Iris pigment epithelial cell (primary cell): ENCODE data around the gene MAPK11.
"Not testable (repeated sequence)": the region's sequence is repeated elsewhere in the genome, so short reads cannot be mapped to it uniquely, and the experiment has no call there.

ENCODE experiments used
- DNase-seq: peaks from one replicate; pipeline ENCODE4 v3.0.0-alpha.2; 2011; ENCODE audit warnings: low read depth

MAPK11 gene

DNA sequence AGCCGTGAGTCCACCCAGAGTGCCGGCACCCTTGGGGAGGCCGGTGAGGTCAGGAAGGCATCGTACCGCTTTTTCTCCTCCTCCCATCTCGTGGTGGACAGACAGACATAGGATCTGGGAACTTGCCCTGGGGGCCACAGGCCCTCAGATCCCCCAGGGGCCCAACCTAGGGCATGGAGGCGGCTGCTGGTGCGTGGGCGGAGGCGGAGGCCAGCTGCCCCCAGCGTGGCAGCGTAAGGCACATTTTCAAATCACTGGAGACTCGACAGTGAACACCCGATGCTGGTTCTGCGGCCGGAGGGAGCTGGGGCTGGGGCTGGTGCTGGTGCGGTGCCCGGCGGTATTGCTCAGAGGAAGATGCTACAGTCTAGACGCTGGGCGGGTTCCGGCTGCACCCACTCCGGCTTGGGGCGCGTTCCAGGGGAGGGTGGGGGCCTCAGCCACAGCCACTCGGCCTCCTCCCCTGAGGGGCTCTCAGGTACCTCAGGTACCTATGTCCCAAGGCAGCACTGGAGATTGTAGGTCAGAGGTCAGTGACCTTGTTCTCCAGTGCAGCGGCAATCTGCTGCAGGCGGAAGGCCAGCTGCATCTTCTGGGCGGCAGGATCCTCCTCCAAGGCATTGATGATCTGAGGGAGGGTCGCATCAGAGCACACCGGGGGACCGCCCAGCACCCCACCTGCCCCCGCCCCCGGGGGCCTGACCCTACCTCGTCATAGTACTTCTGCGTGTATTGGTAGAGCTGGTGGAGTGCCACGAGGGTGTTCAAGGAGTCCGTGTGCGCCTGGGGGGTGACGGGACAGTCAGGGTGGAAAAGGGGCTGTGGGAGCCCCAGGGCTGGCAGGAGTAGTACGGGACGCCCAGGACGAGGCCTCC is 5.2 kb upstream of the MAPK11 start:
- DNase-seq, result no peak

DNA sequence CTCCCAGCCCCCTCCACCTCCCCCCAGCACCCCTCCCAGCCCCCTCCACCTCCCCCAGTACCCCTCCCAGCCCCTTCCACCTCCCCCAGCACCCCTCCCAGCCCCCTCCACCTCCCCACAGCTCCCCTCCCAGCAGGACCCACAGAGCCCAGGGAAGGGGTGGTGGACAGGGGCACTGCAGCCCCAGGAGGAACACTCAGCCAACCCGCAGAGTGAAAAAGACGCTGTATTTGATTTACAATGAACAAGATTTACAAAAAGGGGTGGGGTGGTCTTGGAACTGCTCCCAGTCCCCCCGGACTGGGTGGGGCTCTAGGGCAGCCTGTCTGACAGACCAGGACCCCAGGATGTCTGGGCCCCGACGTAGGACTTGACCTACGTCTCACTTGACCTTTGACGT is 4.6 kb upstream of the MAPK11 start:
- DNase-seq, result no peak

DNA sequence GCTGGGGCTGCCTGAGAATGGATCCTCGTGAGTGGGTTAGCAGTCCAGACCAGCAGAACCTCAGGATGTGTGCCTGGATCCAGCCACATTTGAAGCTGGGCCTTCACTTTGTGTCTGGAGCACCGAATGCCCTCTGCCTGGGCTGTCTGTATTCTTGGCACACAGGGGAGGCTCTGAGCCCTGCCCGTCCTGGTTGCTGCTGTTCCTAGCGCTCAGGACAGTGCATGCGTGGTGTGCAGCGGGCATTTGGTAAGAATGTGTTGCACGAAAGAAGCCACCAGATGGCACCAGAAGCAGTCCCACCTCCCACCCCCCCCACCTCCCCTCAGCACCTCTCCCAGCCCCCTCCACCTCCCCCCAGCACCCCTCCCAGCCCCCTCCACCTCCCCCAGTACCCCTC is 4.1 kb upstream of the MAPK11 start:
- peak; percentile 51 for DNase-seq

DNA sequence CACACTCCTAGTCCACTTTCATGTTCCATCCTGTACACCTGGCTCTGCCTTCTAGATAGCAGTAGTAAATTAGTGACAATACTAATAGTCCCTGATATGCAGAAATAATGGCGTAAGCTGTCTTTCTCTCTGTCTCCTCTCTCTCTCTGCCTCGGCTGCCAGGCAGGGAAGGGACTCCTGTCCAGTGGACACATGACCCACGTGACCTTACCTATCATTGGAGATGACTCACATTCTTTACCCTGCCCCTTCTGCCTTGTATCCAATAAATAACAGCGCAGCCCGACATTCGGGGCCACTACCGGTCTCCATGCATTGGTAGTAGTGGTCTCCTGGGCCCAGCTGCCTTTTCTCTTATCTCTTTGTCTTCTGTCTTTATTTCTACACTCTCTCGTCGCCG is 3.6 kb upstream of the MAPK11 start:
- not testable (repeated sequence) for DNase-seq

DNA sequence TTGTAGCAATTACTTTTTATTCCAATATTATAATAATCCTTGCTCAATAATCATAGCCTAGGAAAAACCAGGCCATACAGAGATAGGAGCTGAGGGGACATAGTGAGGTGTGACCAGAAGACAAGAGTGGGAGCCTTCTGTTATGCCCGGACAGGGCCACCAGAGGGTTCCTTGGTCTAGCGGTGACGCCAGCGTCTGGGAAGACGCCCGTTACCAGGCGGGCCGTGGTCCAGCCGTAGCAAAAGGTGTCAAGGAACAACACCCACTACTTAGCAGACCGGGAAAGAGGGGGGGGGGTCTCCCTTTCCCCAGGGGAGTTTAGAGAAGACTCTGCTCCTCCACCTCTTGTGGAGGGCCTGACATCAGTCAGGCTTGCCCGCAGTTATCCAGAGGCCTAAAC is 3.2 kb upstream of the MAPK11 start:
- not testable (repeated sequence) for DNase-seq

DNA sequence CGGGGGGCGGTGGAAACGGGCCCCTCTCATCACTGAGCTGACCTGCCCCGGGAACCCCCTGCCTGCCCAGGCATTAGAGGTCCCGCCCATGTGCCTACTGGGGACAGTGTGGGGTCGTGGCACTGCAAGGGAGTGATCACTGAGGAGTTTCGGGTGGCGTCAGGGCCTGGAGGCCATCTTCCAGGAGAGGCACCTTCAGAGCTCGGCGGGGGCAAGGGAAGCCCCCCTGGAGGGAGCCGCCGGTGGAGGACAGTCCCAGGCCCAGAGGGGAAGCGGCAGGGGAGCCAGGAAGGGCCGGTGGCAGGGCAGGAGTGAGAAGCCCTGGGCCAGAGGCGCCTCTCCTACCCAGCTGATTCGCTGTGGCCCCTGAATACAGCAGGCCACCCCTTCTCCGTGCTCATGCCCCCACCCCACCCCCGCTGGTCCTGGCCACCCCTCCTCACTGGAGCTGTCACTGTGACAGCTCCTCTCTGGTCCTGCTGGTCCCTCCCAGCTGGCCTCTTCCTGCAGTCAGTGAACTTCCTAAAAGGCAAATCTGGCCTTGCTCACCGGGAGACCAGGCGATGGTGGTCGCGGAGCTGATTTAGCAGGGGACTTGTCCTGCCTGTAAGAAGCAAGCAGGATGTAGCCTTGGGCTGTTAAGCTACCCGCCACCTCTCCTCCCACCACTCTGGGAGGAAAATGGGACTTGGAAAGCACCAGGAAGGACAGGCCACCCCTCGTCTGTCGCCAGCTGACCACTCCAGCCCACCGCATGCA is 2.0 kb upstream of the MAPK11 start:
- no peak for DNase-seq

DNA sequence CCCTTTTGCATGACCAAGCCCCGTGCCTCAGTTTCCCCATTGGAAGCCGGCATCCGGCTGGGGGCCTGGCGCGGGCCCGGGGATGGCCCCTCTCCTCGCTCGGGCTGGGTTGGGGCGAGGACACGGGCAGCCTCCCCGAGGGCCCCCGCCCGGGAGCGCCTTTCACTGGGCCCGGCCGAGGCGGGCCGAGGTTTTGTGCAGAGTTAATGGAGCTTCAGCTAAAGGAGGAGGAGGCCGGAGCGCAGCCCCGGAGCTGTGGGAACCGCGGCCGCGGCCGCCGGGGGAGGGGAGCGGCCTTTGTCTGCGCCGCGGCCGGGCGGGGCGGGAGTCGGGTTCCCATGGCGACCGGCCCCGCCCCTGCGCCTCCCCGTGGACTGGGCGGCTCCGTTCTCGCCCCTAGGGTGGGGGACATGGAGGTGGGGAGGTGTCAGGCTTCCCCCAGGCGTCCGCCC is 1.4 kb upstream of the MAPK11 start:
- DNase-seq, result peak; percentile 61

DNA sequence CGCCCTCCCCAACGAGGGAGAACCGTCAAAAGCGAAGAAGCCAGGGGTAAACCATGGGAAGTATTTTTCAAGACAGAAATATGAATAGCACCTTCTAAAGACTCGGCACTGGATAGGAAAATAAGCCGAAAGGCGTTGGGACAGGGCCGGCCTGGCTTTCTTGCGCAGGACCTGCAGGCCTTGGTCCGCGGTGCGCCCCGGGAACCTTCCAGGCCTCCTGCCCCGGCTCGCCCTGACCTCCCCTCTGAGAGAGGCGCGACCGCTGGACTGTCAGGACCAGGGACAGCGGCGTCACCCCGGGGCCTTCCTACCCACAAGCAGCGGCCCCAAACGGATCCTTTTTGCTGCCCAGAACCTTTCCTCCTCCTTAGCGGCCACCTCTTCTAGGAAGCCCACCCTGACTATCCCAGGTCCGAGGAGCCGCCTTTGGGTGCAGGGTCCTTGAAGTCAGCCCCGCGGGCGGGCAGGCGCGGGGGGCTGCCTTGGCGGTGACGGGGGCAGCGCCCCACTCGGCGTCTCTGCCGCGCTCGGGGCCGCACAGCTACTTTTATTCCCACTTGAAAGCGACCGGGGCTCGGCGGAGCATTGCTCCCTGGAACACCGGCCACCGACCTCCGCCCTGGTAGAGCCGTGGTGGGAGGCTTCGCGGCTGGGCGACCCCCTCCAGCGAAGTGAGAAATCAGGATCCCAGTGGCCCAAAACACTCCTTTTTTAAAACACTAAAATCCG is 650 bp upstream of the MAPK11 start:
- peak; percentile 71 for DNase-seq

DNA sequence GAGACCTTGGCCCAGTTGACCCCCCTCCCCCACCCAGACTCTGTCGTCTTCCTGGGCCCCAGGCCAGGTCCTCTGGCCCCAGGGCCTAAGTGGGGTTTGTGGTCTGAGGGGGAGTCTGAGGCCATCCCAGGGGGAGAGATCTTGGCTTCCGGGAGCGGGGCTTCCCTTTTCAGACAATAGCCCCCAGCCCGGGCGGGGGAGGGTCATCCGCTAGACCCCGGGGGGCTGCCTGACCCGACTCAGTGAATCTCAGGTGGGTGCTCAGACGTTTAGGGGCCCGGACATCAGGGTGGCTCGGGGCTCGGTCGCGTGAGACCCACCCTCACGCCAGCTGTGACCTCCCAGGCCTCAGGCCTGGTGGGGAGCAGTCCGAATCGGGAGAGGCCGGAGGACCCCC is 609 bp downstream of the MAPK11 start:
- no peak for DNase-seq

DNA sequence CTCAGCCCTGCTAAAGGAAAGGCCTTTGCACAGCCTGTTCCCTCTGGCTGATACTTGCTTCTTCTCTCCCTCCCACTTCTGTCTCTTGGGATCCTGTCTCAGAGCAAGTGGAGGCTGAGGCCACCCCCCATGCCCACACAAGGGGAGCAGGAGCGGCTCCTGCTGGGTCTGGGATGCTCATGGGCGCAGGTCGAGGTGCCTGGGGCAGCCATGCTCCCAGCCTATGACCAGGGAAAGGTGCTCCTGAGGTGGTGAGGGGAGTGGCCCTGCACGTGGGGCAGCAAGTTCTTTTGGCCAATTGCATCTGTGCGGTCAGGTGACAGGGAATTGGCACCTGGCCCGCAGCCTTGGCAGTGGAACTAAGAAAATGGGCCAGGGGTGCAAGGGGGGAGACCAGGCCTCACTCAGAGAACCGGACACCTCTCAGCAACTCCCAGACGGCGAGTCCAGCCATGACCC is 1.5 kb downstream of the MAPK11 start:
- no peak for DNase-seq

DNA sequence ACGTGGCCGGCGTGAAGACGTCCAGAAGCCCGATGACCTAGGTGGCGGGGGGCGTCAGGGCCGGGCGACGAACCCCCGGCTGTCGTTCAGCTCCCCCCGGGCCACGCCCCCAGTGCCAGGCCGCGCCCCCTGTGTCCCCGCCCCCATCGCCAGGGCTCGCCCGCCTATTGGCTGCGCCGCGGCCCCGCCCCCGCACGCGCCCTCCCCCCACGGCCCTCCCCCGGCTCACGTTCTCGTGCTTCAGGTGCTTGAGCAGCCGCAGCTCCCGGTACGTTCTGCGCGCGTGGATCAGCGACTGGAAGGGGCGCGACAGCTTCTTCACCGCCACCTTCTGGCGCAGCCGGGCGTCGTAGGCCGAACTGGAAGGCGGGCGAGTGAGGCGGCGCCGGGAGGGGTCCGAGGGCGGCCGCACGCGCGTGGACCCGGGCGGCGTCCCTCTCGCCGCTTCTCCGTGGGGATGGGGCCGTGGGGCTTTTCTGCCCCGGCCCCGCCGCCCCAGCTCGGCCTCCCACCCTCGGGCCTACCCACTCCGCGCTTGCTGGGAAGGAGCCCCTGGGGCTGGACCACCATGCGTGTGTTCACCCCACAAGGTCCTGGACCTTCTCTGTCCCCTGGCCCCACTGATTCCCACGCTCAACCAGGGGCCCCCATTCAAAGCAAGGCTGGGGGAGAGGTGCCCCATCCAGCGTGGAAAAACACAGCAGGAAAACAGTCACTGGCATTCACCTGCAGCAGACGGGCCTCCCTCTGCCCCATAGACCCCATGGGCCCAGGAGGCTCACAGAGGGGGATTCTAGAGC is 2.4 kb downstream of the MAPK11 start:
- peak; percentile 51 for DNase-seq

DNA sequence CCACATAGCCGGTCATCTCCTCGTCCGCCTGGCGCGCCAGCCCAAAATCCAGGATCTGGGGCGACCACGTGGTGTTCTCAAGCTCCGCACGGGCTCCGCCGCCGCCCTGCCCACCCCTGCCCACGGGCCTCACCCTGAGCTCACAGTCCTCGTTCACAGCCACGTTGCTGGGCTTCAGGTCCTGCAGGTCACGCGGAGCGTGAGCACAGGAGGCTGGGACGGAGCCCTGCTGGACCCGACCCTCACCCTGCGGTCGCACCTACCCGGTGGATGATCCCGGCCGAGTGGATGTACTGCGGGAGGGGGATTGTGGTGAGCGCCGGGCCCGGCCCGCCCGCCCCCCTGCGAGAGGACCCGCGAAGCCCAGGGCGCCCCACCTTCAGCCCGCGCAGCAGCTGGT is 3.2 kb downstream of the MAPK11 start:
- DNase-seq, result no peak

DNA sequence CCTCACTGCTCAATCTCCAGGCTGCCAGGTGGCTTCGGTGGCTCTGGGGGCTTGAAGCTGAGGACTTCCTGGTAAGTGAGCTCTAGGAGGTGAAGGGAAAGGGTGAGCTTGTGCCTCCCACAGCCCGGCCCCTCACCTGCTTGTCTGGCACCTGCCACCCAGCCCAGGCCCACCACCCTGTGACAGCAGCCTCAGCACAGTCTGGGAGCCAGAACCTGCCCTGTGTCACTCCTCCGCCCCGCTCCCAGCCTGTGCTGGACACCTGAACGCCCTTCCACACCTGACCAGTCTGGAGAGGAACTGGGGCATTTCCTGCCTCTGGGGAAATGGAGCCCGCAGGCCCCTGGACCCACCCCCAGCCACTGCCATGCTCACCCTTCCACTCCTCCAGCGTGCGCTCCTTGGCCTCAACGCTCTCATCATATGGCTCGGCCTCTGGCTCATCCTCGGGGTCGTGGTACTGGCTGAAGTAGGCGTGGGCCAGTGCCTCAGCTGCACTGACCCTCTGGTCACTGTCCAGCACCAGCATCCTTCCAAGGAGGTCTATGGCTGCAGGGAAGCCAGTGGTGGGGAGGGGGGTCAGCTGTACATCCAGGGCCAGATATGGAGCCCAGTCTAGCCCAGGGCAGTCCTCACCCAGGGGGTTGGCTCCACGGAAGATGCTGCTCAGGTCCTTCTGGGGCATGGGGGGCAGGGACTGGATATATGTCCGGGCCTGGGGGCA is 5.1 kb downstream of the MAPK11 start:
- no peak for DNase-seq

DNA sequence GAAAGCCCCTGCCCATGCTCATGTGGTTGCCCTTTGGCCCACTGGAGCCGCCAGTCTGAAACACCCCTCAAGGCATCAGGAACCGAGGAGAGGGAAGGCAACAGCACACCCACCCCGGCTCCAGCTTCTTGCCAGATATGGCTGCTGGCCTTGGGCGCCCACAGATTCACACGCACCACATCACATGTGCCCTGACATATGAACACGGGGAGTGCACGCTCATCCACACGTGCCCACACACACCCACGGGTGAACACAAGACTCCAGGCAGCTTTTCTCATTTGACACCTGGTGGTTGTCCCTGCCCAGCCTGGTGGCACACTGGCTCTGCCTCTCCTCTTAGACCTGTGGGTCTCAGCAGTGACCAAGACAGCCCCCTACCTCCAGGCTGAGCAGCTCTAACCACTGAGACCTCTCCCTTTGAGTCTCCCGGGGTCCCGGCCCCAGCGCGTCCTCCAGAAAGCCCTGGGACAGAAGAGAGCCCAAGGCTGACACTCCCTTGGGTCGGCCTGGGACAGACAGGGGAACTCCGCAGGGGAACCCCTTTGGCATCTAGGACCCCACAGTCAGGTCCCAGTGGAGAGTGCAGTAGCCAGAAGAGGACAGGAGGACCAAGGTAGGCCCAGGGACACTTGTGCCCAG is 6.0 kb downstream of the MAPK11 start:
- DNase-seq, result no peak

DNA sequence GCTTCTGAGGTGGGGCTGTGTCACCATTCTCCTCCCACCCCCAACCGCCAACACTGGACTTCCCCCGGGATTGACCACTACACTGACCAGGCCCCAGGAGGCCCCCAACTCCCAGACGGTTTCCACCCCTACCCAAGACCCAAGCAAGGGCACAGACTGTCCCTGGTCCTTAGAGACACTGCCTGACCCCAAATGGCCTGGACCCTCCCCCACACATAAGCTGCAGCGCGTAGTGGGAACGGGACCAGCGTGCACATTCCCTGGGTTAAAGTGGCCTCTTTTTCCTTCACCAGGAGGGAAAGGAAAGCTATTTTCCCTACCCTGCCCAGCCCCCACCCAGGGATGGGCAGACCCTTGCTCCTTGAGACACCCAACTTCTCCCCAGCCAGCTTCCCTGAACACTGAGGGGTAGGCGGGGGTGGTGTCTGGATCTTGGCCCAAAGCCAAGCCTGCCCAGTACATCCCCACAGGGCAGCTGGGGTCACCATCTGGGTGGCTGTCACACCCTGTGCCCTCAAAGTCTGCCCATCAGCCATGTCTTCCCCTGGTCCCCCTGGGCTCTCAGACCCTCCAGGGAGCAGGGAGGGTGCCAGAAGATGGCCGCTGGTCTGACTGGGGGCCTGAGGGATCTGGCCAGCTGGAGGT is 7.1 kb downstream of the MAPK11 start:
- no peak for DNase-seq

DNA sequence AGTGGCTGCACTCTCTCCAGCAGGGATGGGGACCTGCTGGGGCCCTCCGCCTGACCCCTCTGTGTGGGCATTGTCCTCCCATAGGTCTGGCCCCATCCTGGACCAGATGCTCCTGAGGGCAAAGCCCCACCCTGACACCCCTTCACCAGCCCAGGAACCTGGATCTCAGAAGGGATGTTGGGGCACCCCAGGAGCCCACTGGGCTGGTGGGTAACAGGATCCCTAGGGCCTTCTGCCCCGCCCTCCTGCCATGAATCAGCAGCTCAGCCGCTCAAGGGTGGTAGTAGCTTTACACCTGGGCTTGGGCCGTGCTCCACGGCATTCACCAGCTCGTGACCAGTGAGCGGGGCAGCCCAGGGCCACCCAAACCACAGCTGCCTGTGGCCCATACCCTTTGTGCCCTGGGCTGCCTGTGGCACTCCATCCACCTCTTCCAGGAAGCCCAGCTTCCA is 7.7 kb downstream of the MAPK11 start:
- peak; percentile 30 for DNase-seq

DNA sequence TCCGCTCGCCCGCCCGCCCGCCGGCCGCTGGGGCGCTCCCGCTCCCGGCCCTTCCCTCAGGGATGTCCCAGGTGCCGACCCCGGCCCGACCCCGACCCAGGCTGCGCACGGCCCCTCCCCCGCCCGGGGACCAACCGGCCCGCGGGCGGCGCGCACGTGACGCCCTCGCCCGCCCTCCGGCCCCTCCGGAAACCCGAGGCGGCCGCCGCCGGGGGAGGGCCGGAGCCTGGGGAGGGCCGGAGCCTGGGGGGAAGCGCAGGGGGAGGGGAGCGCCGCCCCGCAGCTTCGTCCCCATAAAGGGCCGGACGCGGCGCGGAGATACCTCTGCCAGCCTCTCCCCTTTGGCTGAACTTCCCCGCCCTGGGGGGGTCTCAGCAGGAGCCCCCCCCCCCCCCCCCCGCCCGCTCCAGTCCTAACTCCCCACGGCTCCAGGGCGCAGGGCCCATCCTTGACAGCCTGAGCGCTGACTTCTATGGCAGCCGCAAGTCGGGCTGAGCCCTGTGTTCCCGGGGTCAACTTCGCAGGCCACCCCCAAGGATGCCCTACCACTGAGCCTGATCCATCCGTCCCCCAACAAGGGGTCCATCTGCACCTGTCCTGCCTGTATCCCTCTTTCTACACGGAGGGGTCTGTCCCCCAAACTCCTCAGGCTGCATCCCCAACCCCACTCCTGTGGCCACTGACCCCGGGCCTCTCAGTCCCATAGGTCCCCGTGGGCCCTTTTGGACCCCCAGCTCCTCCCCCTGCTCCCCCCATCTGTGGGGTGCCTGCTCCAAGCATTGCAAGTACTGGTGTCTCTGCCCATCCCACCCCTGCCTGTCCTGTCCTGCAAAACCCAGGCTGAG is 8.3 kb downstream of the MAPK11 start, which contains the start of gene MAPK12:
MAPK12 (minus strand) TSS at position 69 of the 845 bp plus-strand sequence. CDS start 174 bp downstream, outside the sequence.
- peak; percentile 22 for DNase-seq

DNA sequence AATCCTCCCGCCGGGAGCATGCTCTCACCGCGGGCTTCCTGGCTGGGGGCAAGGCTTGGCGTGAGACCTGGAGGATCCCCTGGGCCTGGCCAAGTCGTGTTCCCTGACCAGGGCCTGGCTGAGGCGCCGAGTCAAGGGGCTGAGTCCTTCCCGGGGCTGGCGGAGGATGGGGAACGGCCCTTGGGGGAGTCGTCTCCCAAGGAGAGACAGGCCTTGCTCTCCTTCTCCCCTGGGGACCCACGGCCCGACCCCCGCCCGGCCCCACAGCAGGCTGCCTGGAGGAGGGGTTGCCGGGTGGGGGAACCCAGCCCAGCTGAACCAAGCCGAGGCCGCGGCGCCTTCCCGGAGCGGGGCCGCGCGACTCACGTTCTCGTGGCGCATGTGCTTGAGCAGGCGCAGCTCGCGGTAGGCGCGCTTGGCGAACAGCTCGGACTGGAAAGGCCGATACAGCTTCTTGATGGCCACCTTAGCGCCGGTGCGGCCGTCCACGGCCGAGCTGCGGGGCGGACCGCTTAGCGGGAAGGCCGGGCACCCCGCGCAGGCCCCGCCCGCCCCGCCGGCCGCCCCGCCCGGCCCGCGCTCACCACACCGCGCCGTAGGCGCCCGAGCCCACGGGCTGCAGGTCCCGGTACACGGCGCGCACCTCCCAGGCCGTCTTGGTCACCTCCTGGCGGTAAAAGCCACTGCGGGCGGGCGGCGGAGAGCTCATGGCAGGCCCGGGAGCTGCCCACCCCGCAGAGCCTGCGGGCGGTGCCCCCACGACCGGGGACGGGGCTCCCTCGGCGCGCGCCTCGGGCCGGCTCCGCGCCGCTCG is 9.2 kb downstream of the MAPK11 start:
- DNase-seq, result peak; percentile 86
